H1 (cell line): ENCODE data around the gene SAFB2.

Source experiments
- ASH2L ChIP-seq: fragments of 200-600, 300-600 bp; sonication (generic); IDR thresholded peaks from one replicate; pipeline ENCODE4 v1.7.1; 2017; ENCODE audit warnings: low read length
- CTCF ChIP-seq, 3 experiments: IDR thresholded peaks; 1 replicate in 2 of 3; 2 replicates in 1 of 3; pipeline versions ENCODE4 v1.5.1 to v1.6.1; 2011; ENCODE audit warnings: low read length in 3 of 3, mild to moderate bottlenecking in 3 of 3, inconsistent platforms in 2 of 3, low read depth in 1 of 3, moderate library complexity in 1 of 3; ENCODE audit not compliant: insufficient read depth in 1 of 3; ENCODE audit errors: control extremely low read depth in 1 of 3
- EZH2 ChIP-seq: fragments of 200-600 bp; sonication (generic); IDR thresholded peaks from 2 replicates; pipeline ENCODE4 v1.7.1; 2012; ENCODE audit warnings: low read depth, mild to moderate bottlenecking, moderate library complexity, low read length, inconsistent platforms; ENCODE audit not compliant: severe bottlenecking
- KDM4A ChIP-seq: IDR thresholded peaks from one replicate; pipeline ENCODE4 v1.7.1; 2012; ENCODE audit warnings: low read depth, mild to moderate bottlenecking, moderate library complexity, low read length, inconsistent platforms; ENCODE audit not compliant: severe bottlenecking
- MAFK ChIP-seq: IDR thresholded peaks from 2 replicates; pipeline ENCODE4 v1.6.1; 2012; ENCODE audit warnings: low read depth, mild to moderate bottlenecking, improper control_type of control experiment, low read length
- NANOG ChIP-seq: IDR thresholded peaks from 2 replicates; pipeline ENCODE4 v1.6.1; 2011; ENCODE audit warnings: low read length, low read depth, mild to moderate bottlenecking, inconsistent platforms; ENCODE audit not compliant: insufficient read depth, poor library complexity, severe bottlenecking
- NRF1 ChIP-seq: IDR thresholded peaks from 2 replicates; pipeline ENCODE4 v1.6.1; 2011; ENCODE audit warnings: mild to moderate bottlenecking, low read depth, low read length, improper control_type of control experiment
- POLR2A ChIP-seq, 2 experiments: IDR thresholded peaks; 1 replicate in 1 of 2; 2 replicates in 1 of 2; pipeline ENCODE4 v1.6.1; 2011; ENCODE audit warnings: low read depth in 2 of 2, low read length in 2 of 2, mild to moderate bottlenecking in 2 of 2; ENCODE audit errors: control extremely low read depth in 1 of 2
- POLR2AphosphoS5 ChIP-seq: IDR thresholded peaks from 2 replicates; pipeline ENCODE4 v1.6.1; 2011; ENCODE audit warnings: low read depth, low read length
- SIN3A ChIP-seq, 2 experiments: IDR thresholded peaks in 1 of 2; conservative IDR thresholded peaks in 1 of 2; 2 replicates each; pipeline ENCODE4 v1.6.1; 2011 to 2012; ENCODE audit warnings: low read length in 2 of 2, improper control_type of control experiment in 1 of 2, low read depth in 1 of 2, mild to moderate bottlenecking in 1 of 2
- TAF1 ChIP-seq: IDR thresholded peaks from 2 replicates; pipeline ENCODE4 v1.6.1; 2011; ENCODE audit warnings: mild to moderate bottlenecking, low read depth, low read length
- ZNF274 ChIP-seq: IDR thresholded peaks from 2 replicates; pipeline ENCODE4 v1.7.0; 2012; ENCODE audit warnings: low read length, borderline replicate concordance; ENCODE audit errors: extremely low read depth

- TF ChIP-seq POLR2AphosphoS5 (no peak), ASH2L (no peak), ZNF274 (no peak), TAF1 (no peak), POLR2A (IDR thresholded peaks at IDR 0.05; ENCODE audit: control extremely low read depth in 1 of 2, low read depth in 2 of 2, low read length in 2 of 2) (no peak), CTCF (IDR thresholded peaks at IDR 0.05; ENCODE audit: control extremely low read depth in 1 of 3, insufficient read depth in 1 of 3, low read depth in 1 of 3, low read length in 3 of 3) (no peak), NANOG (no peak), MAFK (no peak), NRF1 (no peak), EZH2 (no peak), SIN3A (conservative IDR thresholded peaks at IDR 0.05 in 1 of 2, IDR thresholded peaks at IDR 0.05 in 1 of 2; ENCODE audit: low read depth in 1 of 2, low read length in 2 of 2) (no peak), KDM4A (no peak)
Observed at GRCh38 chr19:5554828-5555227, 67.7 kb downstream of the SAFB2 start.
